Liver (tissue), 9 donors: ENCODE results near the gene PNPLA6. TPM values are rescaled to one million over a fixed set of nuclear protein-coding genes. Genes with fewer than 3 reads are reported as not detected.

Experiments
- DNase-seq: peaks from one replicate; pipeline ENCODE4 v3.0.0-alpha.2; 2017; ENCODE audit warnings: low spot score
- H3K27ac ChIP-seq, 2 donors: one replicate each; pipeline ENCODE4 v1.7.0; 2013; ENCODE audit warnings: inconsistent platforms in 2 of 2, low read length in 2 of 2, control low read depth in 1 of 2, low read depth in 1 of 2, mild to moderate bottlenecking in 1 of 2
- H3K27me3 ChIP-seq, 4 donors: one replicate each; pipeline versions ENCODE4 v1.6.1 to v1.7.0; 2013; ENCODE audit warnings: low read length in 3 of 4, inconsistent platforms in 1 of 4, mild to moderate bottlenecking in 1 of 4, moderate library complexity in 1 of 4; ENCODE audit not compliant: control insufficient read depth in 4 of 4, insufficient read depth in 4 of 4
- H3K36me3 ChIP-seq, 4 donors: one replicate each; pipeline versions ENCODE4 v1.6.1 to v1.7.0; 2013; ENCODE audit warnings: low read length in 3 of 4, mild to moderate bottlenecking in 3 of 4, low read depth in 1 of 4, moderate library complexity in 1 of 4; ENCODE audit not compliant: control insufficient read depth in 4 of 4, insufficient read depth in 3 of 4
- H3K4me1 ChIP-seq, 4 donors: one replicate each; pipeline versions ENCODE4 v1.6.1 to v1.7.0; 2013; ENCODE audit warnings: low read length in 3 of 4, mild to moderate bottlenecking in 3 of 4, moderate library complexity in 1 of 4; ENCODE audit not compliant: control insufficient read depth in 4 of 4, insufficient read depth in 4 of 4
- H3K4me3 ChIP-seq, 3 donors: one replicate each; pipeline versions ENCODE4 v1.6.1 to v1.7.0; 2013; ENCODE audit warnings: low read length in 3 of 3, control low read depth in 1 of 3, low read depth in 1 of 3, mild to moderate bottlenecking in 1 of 3
- H3K9ac ChIP-seq, 2 donors: one replicate each; pipeline ENCODE4 v1.7.0; 2013; ENCODE audit warnings: low read length in 2 of 2, mild to moderate bottlenecking in 2 of 2, moderate library complexity in 2 of 2, control low read depth in 1 of 2, low read depth in 1 of 2
- H3K9me3 ChIP-seq, 4 donors: one replicate each; pipeline versions ENCODE4 v1.6.1 to v1.7.0; 2013; ENCODE audit warnings: low read length in 3 of 4; ENCODE audit not compliant: control insufficient read depth in 4 of 4
- CTCF ChIP-seq: fragments of 150-350 bp; IDR thresholded peaks from 2 replicates; pipeline ENCODE4 v1.5.1; 2017; ENCODE audit warnings: improper control_type of control experiment, low read depth, low read length; ENCODE audit not compliant: missing input control
- FOXA1 ChIP-seq: IDR thresholded peaks from 2 replicates; pipeline ENCODE4 v1.6.1; 2016; ENCODE audit warnings: antibody characterized with exemption
- GABPA ChIP-seq, 2 donors: IDR thresholded peaks in 1 of 2; conservative IDR thresholded peaks in 1 of 2; 2 replicates each; pipeline ENCODE4 v1.6.1; 2016; ENCODE audit warnings: antibody characterized with exemption in 2 of 2, mild to moderate bottlenecking in 1 of 2, moderate library complexity in 1 of 2
- HNF4A ChIP-seq, 2 donors: conservative IDR thresholded peaks; 2 replicates each; pipeline ENCODE4 v1.6.1; 2016; ENCODE audit warnings: antibody characterized with exemption in 2 of 2, mild to moderate bottlenecking in 2 of 2
- HNF4G ChIP-seq: IDR thresholded peaks from 2 replicates; pipeline ENCODE4 v1.6.1; 2016; ENCODE audit warnings: antibody characterized with exemption
- JUND ChIP-seq, 2 donors: IDR thresholded peaks; 2 replicates each; pipeline ENCODE4 v1.6.1; 2016; ENCODE audit warnings: antibody characterized with exemption in 2 of 2
- REST ChIP-seq: IDR thresholded peaks from 2 replicates; pipeline ENCODE4 v1.6.1; 2016; ENCODE audit warnings: antibody characterized with exemption, mild to moderate bottlenecking
- TAF1 ChIP-seq: conservative IDR thresholded peaks from 2 replicates; pipeline ENCODE4 v1.6.1; 2016; ENCODE audit warnings: antibody characterized with exemption, mild to moderate bottlenecking
- YY1 ChIP-seq: IDR thresholded peaks from 2 replicates; pipeline ENCODE4 v1.6.1; 2016; ENCODE audit warnings: antibody characterized with exemption, mild to moderate bottlenecking
- WGBS: extraction: QIAGEN DNeasy Blood & Tissue Kit; methylation state at CpG from one replicate; pipeline ENCODE4 v1.1.7; 2013; 5-methylcytosine and 5-hydroxymethylcytosine counted together
- polyA plus RNA-seq, 2 donors: library from polyadenylated mRNA; stranded (reverse) in 1 of 2; unstranded in 1 of 2; fragments of 200-250 nt in 1 of 2; fragments of >200 nt in 1 of 2; fragmentation: Nextera tagmentation in 1 of 2; extraction: Ambion mirVana in 1 of 2; gene quantifications; one replicate each; pipeline versions ENCODE4 v1.2.1 to v1.2.3, GENCODE V29; 2013 to 2015
- total RNA-seq, 2 donors: library from RNA; depleted of rRNA; stranded (reverse); fragments of >200 nt; gene quantifications; one replicate each; pipeline ENCODE4 v1.2.3, GENCODE V29; 2014
- TF ChIP-seq, protein P1 (sequence below): IDR thresholded peaks from 2 replicates; pipeline ENCODE4 v1.6.1; 2016; ENCODE audit warnings: antibody characterized with exemption
- TF ChIP-seq, protein P2 (sequence below): IDR thresholded peaks from 2 replicates; pipeline ENCODE4 v1.6.1; 2016; ENCODE audit warnings: antibody characterized with exemption
- donor health status: healthy.
- donor health status: healthy.
- donor health status: healthy.
- donor health status: healthy.
- donor health status: healthy.

Gene PNPLA6
- total and polyA plus RNA-seq, 4 donors, result 20.9 to 68.4 (median 28.0) TPM

DNA sequence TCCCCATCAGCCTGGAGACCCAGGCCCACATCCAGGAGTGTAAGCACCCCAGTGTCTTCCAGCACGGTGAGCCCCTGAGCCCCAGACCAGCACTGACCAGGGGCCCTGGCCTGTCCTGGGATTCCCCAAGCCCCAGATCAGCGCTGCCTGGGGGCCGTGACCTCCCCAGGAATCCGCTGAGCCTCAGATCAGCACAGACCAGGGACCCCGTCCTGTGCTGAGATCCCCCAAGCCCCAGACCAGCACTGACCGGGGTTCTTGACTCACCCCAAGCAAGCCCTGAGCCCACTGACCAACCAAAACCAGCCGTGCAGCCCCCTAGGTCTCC is 7.4 kb upstream of the PNPLA6 start:
- no peak for TF ChIP-seq YY1
- peaks cover 3 to 9% (median 6%) of the 10 kb centered on the region in 4 donors for H3K4me1 ChIP-seq
- WGBS, result 99% methylated on average over 7 of the region's 7 CpGs
- peaks cover 0 to 21% (median 5%) of the 10 kb centered on the region in 4 donors for H3K36me3 ChIP-seq
- no peak overlapping the region for H3K27ac ChIP-seq
- no peak overlapping the region for H3K9ac ChIP-seq
- no peak for DNase-seq
- no peak overlapping the region for H3K4me3 ChIP-seq
- H3K27me3 ChIP-seq, result no peaks in the 10 kb centered on the region
- H3K9me3 ChIP-seq, result no peaks in the 10 kb centered on the region

DNA sequence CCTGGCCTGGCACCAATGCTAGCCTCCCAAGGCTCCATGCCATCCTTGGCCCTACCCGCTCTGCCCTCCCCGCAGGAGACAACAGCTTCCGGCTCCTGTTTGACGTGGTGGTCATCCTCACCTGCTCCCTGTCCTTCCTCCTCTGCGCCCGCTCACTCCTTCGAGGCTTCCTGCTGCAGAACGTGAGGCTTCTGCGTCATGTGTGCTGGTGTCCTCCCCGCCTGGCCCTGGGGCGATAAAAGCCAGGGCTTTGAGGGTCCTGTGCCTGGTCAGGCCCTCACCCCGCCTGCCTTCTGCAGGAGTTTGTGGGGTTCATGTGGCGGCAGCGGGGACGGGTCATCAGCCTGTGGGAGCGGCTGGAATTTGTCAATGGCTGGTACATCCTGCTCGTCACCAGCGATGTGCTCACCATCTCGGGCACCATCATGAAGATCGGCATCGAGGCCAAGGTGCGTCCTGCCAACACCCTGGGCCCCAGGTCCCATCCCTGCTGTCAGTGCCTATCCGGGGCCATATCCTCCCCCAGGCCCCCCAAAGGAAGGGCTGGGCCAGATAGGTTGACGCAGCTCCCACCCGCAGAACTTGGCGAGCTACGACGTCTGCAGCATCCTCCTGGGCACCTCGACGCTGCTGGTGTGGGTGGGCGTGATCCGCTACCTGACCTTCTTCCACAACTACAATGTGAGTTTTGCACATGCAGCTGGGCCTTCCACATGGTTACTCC is 6.8 kb upstream of the PNPLA6 start:
- Histone ChIP-seq H3K4me3 (no peak overlapping the region), H3K27ac (no peak overlapping the region), H3K9me3 (no peaks in the 10 kb centered on the region), H3K4me1 (peaks cover 4 to 9% (median 6%) of the 10 kb centered on the region in 4 donors), H3K36me3 (peaks cover 0 to 21% (median 5%) of the 10 kb centered on the region in 4 donors), H3K9ac (no peak overlapping the region), H3K27me3 (no peaks in the 10 kb centered on the region)
- WGBS, result 95% methylated on average over 32 of the region's 32 CpGs
- no peak for DNase-seq
- TF ChIP-seq FOXA1, result no peak
- TF ChIP-seq GABPA (IDR thresholded peaks at IDR 0.05 in 1 of 2, conservative IDR thresholded peaks at IDR 0.05 in 1 of 2), result no peak
- no peak for TF ChIP-seq REST
- TF ChIP-seq, protein P1, sequence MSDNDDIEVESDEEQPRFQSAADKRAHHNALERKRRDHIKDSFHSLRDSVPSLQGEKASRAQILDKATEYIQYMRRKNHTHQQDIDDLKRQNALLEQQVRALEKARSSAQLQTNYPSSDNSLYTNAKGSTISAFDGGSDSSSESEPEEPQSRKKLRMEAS, result no peak
- TF ChIP-seq CTCF, result no peak
- no peak for TF ChIP-seq JUND (IDR thresholded peaks at IDR 0.05)
- no peak for TF ChIP-seq TAF1
- no peak for TF ChIP-seq YY1

DNA sequence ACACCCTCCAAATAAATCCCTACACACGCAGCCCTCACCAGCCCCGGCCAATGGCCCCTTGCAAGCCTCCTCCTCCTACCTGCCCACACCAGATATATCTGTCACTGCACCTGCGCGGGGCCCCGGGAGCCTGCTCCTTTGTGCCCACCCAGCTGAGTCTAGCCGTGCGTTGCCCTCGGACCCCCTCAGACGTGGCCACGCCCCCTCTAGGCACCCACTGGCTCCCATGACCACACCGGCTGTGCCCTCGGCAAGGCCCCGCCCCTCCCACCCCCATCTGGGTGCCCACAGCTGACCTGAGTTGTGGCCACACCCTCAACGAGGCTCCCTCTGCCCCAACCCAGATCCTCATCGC is 6.3 kb upstream of the PNPLA6 start:
- DNase-seq, result no peak
- Histone ChIP-seq H3K4me1 (peaks cover 4 to 9% (median 6%) of the 10 kb centered on the region in 4 donors), H3K27ac (no peak overlapping the region), H3K4me3 (no peak overlapping the region), H3K27me3 (no peaks in the 10 kb centered on the region), H3K9ac (no peak overlapping the region), H3K36me3 (peaks cover 0 to 21% (median 5%) of the 10 kb centered on the region in 4 donors), H3K9me3 (no peaks in the 10 kb centered on the region)
- whole genome bisulfite sequencing, result 88% methylated on average over 15 of the region's 15 CpGs
- TF ChIP-seq HNF4G (no peak), FOXA1 (no peak), HNF4A (conservative IDR thresholded peaks at IDR 0.05) (no peak)
- TF ChIP-seq, protein P2, sequence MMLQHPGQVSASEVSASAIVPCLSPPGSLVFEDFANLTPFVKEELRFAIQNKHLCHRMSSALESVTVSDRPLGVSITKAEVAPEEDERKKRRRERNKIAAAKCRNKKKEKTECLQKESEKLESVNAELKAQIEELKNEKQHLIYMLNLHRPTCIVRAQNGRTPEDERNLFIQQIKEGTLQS, result no peak
